Stimulated activated naive CD8-positive, alpha-beta T cell treated with anti-CD3 and anti-CD28 coated beads, Interleukin-15, Interleukin-2, amounts not matched to agents 100 ng/mL and 50 ng/mL, for 24 hours (primary cell): Measurements from ENCODE around the gene MICU1.
A peak's percentile ranks its signal among the peaks of the same experiment; 100 is the strongest.

ENCODE experiments used
- H3K27ac Mint-ChIP-seq: one replicate; pipeline ENCODE4 v1.8.0; 2021; ENCODE audit warnings: mild to moderate bottlenecking, mixed read lengths
- H3K27me3 Mint-ChIP-seq: one replicate; pipeline ENCODE4 v1.8.0; 2021; ENCODE audit warnings: mixed read lengths
- H3K36me3 Mint-ChIP-seq: one replicate; pipeline ENCODE4 v1.8.0; 2021; ENCODE audit warnings: low read depth, mixed read lengths
- H3K4me1 Mint-ChIP-seq: one replicate; pipeline ENCODE4 v1.8.0; 2021; ENCODE audit warnings: low read depth, mixed read lengths
- H3K4me3 Mint-ChIP-seq: one replicate; pipeline ENCODE4 v1.8.0; 2021; ENCODE audit warnings: mild to moderate bottlenecking, mixed read lengths
- H3K9me3 Mint-ChIP-seq: one replicate; pipeline ENCODE4 v1.8.0; 2021; ENCODE audit warnings: mixed read lengths

Gene MICU1

GRCh38 chr10:72645263-72645858, 19.5 kb upstream of the MICU1 start:
- Mint-ChIP-seq H3K27me3 (no peaks in the 10 kb centered on the region), H3K4me3 (no peak overlapping the region), H3K27ac (no peak overlapping the region), H3K36me3 (no peaks in the 10 kb centered on the region), H3K4me1 (no peaks in the 10 kb centered on the region), H3K9me3 (no peaks in the 10 kb centered on the region)

GRCh38 chr10:72642318-72642717, 16.4 kb upstream of the MICU1 start:
- no peak overlapping the region for H3K4me3 Mint-ChIP-seq
- H3K4me1 Mint-ChIP-seq: peaks cover 4% of the 10 kb centered on the region
- H3K27ac Mint-ChIP-seq: no peak overlapping the region
- H3K36me3 Mint-ChIP-seq: no peaks in the 10 kb centered on the region
- no peaks in the 10 kb centered on the region for H3K9me3 Mint-ChIP-seq
- H3K27me3 Mint-ChIP-seq: no peaks in the 10 kb centered on the region

GRCh38 chr10:72639441-72639873, 13.6 kb upstream of the MICU1 start:
- Mint-ChIP-seq H3K36me3 (no peaks in the 10 kb centered on the region), H3K9me3 (no peaks in the 10 kb centered on the region), H3K27ac (no peak overlapping the region), H3K4me3 (no peak overlapping the region), H3K27me3 (no peaks in the 10 kb centered on the region), H3K4me1 (peaks cover 6% of the 10 kb centered on the region)

DNA sequence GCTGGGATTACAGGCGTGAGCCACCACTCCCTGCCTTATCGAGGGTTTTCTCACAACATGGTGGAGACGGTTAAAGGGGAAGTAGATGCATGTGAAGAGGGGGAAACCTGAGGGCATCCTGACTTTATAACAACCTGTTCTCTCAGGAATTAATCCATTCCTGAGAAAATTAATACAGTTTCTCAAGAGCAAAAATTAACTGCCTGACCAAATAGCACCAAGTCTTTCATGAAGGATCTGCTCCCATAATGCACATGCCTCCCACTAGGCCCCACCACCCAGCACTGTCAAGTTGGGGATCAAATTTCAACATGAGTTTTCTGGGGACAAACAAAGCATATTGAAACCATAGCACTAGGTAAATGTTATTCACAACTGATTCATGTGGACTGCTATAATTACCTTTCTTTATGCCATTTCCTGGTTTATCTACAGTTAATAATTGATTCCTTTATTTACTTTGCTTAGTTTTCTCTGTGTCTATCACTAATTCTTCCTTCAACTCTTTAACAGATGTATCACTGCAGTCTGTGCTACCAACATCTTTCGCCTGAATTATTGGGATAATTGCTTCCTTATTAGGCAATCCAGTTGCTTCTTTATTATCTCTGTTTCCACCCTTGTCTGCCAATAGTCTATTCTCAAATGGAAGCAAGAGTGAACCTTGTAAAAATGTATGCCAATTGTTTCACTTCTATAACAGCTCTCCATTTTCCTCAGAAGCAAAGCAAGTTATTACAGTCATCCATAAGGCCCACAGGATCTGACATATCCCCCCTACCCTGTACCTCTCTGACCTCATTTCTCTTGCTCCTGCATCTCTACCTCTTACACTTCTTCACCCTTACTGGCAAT, 12.9 kb upstream of the MICU1 start:
- H3K9me3 Mint-ChIP-seq: no peaks in the 10 kb centered on the region
- H3K4me3 Mint-ChIP-seq: no peak overlapping the region
- peaks cover 6% of the 10 kb centered on the region for H3K4me1 Mint-ChIP-seq
- no peaks in the 10 kb centered on the region for H3K36me3 Mint-ChIP-seq
- H3K27ac Mint-ChIP-seq: no peak overlapping the region
- H3K27me3 Mint-ChIP-seq: no peaks in the 10 kb centered on the region

DNA sequence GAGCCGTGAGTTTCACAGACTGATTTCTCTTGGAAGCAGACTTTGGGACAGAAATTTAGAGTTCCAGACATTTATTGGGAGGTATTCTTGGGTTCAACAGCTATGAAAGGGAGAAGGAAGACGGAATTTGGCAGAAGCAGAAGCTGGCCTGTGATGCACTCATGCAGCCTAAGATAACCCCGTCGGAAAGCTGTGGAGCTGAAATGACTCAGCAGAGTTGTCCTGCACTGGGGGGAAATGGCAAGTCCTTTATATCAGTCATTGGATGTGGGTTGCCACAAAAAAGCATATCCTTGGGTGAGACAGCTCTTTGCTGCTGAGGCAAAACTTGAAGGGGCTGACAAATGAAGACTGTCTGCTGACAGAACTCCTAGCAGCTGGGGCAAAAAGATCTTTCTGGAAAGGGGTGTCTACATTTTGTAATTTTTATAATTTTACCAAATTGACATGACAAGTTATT, 11.5 kb upstream of the MICU1 start:
- Mint-ChIP-seq H3K27me3 (no peaks in the 10 kb centered on the region), H3K4me3 (no peak overlapping the region), H3K36me3 (no peaks in the 10 kb centered on the region), H3K4me1 (peaks cover 6% of the 10 kb centered on the region), H3K9me3 (no peaks in the 10 kb centered on the region), H3K27ac (no peak overlapping the region)

- Mint-ChIP-seq H3K36me3 (no peaks in the 10 kb centered on the region), H3K27ac (no peak overlapping the region), H3K27me3 (no peaks in the 10 kb centered on the region), H3K4me3 (no peak overlapping the region), H3K9me3 (no peaks in the 10 kb centered on the region), H3K4me1 (peaks cover 8% of the 10 kb centered on the region)
Measured at GRCh38 chr10:72630144-72630543, 4.3 kb upstream of the MICU1 start.

GRCh38 chr10:72626444-72626754, 520 bp upstream of the MICU1 start:
- no peaks in the 10 kb centered on the region for H3K9me3 Mint-ChIP-seq
- H3K4me1 Mint-ChIP-seq: peaks cover 19% of the 10 kb centered on the region
- H3K36me3 Mint-ChIP-seq: peaks cover 4% of the 10 kb centered on the region
- H3K27me3 Mint-ChIP-seq: no peaks in the 10 kb centered on the region
- peak overlapping the region; percentile 97 for H3K4me3 Mint-ChIP-seq
- H3K27ac Mint-ChIP-seq: peak overlapping the region; percentile 95

- Mint-ChIP-seq H3K36me3 (peaks cover 4% of the 10 kb centered on the region), H3K4me3 (peak overlapping the region; percentile 97), H3K4me1 (peaks cover 19% of the 10 kb centered on the region), H3K27ac (peak overlapping the region; percentile 95), H3K27me3 (no peaks in the 10 kb centered on the region), H3K9me3 (no peaks in the 10 kb centered on the region)
Measured at GRCh38 chr10:72625276-72625607, 637 bp downstream of the MICU1 start.

GRCh38 chr10:72622271-72622670, 3.6 kb downstream of the MICU1 start:
- Mint-ChIP-seq H3K27ac (no peak overlapping the region), H3K27me3 (no peaks in the 10 kb centered on the region), H3K4me1 (peaks cover 16% of the 10 kb centered on the region), H3K9me3 (no peaks in the 10 kb centered on the region), H3K4me3 (no peak overlapping the region), H3K36me3 (peaks cover 4% of the 10 kb centered on the region)

DNA sequence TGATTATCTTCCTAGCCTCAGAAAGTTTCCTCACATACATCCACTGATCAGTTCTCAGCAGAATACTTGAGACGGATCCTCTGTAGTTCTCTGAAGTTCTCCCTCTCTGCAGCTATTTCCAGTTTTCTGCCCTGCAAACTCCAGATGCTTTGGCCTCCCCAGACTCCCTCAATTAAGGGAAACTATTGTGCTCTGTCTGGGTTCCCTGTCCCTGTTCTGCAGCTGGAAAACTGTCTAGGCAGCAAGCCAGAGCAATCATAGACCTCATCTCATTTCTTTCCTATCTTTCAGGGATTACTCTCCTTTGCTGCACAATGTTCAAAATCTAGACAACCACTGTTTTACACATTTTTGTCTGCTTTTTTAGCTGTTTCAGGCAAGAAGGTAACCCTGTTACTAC, 9.2 kb downstream of the MICU1 start:
- H3K4me3 Mint-ChIP-seq: no peak overlapping the region
- H3K9me3 Mint-ChIP-seq: peaks cover 4% of the 10 kb centered on the region
- H3K27me3 Mint-ChIP-seq: no peaks in the 10 kb centered on the region
- H3K27ac Mint-ChIP-seq: no peak overlapping the region
- H3K36me3 Mint-ChIP-seq: peaks cover 24% of the 10 kb centered on the region
- peaks cover 18% of the 10 kb centered on the region for H3K4me1 Mint-ChIP-seq

GRCh38 chr10:72615970-72616369, 9.9 kb downstream of the MICU1 start:
- Mint-ChIP-seq H3K9me3 (peaks cover 4% of the 10 kb centered on the region), H3K4me1 (peaks cover 22% of the 10 kb centered on the region), H3K27me3 (no peaks in the 10 kb centered on the region), H3K36me3 (peaks cover 24% of the 10 kb centered on the region), H3K27ac (no peak overlapping the region), H3K4me3 (no peak overlapping the region)

GRCh38 chr10:72612203-72612826, 13.6 kb downstream of the MICU1 start:
- Mint-ChIP-seq H3K27me3 (no peaks in the 10 kb centered on the region), H3K9me3 (peaks cover 4% of the 10 kb centered on the region), H3K27ac (no peak overlapping the region), H3K36me3 (peaks cover 41% of the 10 kb centered on the region), H3K4me3 (no peak overlapping the region), H3K4me1 (peaks cover 22% of the 10 kb centered on the region)

- H3K4me1 Mint-ChIP-seq: peaks cover 19% of the 10 kb centered on the region
- H3K4me3 Mint-ChIP-seq: no peak overlapping the region
- peaks cover 36% of the 10 kb centered on the region for H3K36me3 Mint-ChIP-seq
- H3K27me3 Mint-ChIP-seq: no peaks in the 10 kb centered on the region
- H3K9me3 Mint-ChIP-seq: peaks cover 4% of the 10 kb centered on the region
- no peak overlapping the region for H3K27ac Mint-ChIP-seq
Measured at GRCh38 chr10:72611783-72612182, 14.1 kb downstream of the MICU1 start.

DNA sequence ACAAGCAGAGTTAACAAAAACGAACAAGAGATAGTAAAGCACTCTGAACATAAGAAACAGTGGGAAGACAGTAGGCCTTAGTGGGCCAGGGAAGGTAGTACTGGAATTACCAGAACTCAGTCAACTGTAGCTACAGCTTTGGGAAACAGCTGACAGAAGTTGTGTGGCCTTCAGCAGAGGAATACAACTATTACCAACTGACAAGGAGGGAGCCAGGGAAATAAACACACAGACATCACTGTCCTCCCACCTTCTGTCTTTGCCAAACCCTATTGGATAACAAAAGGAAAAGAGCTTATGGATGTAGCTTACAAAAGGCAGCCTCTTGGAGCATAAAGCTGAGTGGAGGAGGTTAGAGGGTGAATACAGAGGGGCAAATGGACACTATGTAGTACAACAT, 15.4 kb downstream of the MICU1 start:
- Mint-ChIP-seq H3K27me3 (no peaks in the 10 kb centered on the region), H3K4me3 (no peak overlapping the region), H3K36me3 (peaks cover 23% of the 10 kb centered on the region), H3K27ac (no peak overlapping the region), H3K4me1 (peaks cover 9% of the 10 kb centered on the region), H3K9me3 (no peaks in the 10 kb centered on the region)

GRCh38 chr10:72605122-72605521, 20.8 kb downstream of the MICU1 start:
- Mint-ChIP-seq H3K9me3 (no peaks in the 10 kb centered on the region), H3K27ac (no peak overlapping the region), H3K36me3 (peaks cover 12% of the 10 kb centered on the region), H3K4me1 (no peaks in the 10 kb centered on the region), H3K4me3 (no peak overlapping the region), H3K27me3 (no peaks in the 10 kb centered on the region)
